Measurements from ENCODE around the gene MAP2K5. TPM values are rescaled to one million over a fixed set of nuclear protein-coding genes. Genes with fewer than 3 reads are reported as not detected.

The MAP2K5 gene
- total RNA-seq, 1 experiment from 2014 or later, result 3.4 TPM

- no peak for DNase-seq (ENCODE audit: low read depth)
These were observed 216.3 kb downstream of the MAP2K5 start for GRCh38 chr15:67758619-67759300.

GRCh38 chr15:67760901-67761300, 218.4 kb downstream of the MAP2K5 start:
- DNase-seq (ENCODE audit: low read depth), result no peak

- DNase-seq (ENCODE audit: low read depth), result no peak
These were observed 218.8 kb downstream of the MAP2K5 start for GRCh38 chr15:67761343-67761742.

DNA sequence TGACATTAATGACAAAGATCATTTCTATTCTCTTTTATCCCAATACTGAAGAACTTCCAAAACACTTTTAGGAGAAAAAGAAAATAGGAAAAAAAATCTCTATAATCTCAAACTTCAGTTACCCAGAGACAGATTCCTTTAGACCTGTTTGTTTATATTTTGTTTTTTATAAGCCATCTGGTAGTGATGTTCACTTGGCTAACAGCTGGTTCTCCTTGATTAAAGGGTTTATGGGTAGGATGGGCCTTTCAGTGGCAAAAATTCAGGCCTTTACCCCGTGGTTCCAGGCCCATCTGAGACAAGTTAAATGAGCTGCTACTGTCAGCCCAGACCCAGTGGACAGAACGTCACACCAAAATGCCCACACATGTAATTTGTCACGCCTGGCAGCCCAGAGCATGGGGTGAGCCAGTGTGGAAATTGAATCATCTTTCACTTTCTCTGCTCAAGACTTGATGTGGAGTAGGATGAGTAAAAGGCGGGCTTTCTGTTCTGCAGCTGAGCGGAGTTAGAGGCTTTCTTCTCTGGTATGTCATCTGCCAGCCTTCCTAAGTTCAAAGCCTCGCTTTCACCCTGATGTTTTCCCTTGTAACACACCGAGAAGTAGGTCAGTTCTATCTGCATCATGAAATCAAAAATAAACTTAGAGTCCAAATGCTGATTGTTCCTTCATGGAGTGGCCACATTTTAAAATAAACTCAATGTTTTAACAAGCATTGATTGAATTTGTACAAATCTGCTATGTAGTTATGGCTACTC, 220.3 kb downstream of the MAP2K5 start:
- DNase-seq (ENCODE audit: low read depth), result no peak

DNA sequence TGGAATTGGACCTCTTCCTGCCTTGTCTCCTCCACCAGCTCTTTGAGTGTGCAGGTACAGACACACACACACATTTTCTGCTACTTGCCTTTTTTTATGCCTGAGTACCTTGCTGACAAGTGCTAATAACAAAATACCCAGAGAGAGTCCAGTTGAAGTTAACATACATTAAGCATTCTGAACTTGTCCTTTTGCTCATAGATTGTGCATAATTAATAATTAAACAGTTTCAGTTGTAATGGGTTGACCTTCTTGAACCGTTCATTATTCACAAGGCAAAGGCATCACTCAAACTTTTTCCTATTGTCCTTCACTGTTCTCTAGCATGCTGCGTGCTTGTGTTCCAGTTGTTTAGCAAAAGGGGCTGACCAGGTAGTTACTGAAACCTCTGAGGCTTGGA, 223.2 kb downstream of the MAP2K5 start:
- DNase-seq (ENCODE audit: low read depth), result no peak

DNA sequence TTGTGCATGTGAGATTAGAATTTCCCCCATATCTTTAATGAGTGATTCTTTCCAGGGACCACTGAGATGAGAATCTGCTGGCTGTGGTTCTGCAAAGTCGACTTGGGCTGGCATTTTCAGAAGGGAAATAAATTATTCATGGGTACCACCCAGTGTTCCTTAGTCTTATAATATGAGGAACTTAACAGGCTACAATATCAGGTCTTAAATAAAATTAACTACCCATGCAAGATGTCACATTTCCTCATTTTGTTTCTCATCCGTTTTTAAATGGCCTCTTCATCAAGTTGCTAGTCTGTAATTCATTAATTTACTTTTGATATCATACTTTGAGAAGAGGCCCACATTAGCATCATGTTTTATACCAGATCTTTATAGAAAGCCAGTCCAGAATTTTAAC, 224.5 kb downstream of the MAP2K5 start:
- DNase-seq (ENCODE audit: low read depth), result no peak

GRCh38 chr15:67768313-67768977, 225.9 kb downstream of the MAP2K5 start:
- DNase-seq (ENCODE audit: low read depth), result no peak

GRCh38 chr15:67769497-67770357, 227.2 kb downstream of the MAP2K5 start:
- no peak for DNase-seq (ENCODE audit: low read depth)

- DNase-seq (ENCODE audit: low read depth), result no peak
These were observed 227.8 kb downstream of the MAP2K5 start for GRCh38 chr15:67770358-67770628.

- no peak for DNase-seq (ENCODE audit: low read depth)
These were observed 228.8 kb downstream of the MAP2K5 start for GRCh38 chr15:67771189-67771800.

DNA sequence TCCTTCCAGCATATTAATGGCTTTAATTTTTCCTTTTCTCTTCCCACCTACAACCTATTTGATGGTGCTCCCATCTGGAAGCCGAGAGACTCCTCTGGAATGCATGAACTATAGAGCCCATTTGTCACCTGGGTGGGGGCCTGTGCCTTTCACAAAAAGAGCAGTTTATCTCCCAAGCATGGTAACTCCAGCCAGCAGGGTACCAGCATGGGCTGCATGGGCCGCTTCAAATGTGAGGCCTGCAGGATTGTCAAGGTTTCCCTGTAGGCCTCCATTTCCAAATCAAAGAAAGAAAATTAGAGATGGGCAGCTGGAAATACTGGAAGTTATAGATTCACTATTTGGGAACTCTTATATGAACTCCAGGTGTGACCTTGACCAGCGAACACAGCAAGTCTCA, 232.1 kb downstream of the MAP2K5 start:
- no peak for DNase-seq (ENCODE audit: low read depth)

GRCh38 chr15:67775250-67775649, 232.7 kb downstream of the MAP2K5 start:
- DNase-seq (ENCODE audit: low read depth), result no peak

GRCh38 chr15:67775998-67776397, 233.5 kb downstream of the MAP2K5 start:
- no peak for DNase-seq (ENCODE audit: low read depth)

GRCh38 chr15:67776600-67776999, 234.1 kb downstream of the MAP2K5 start:
- no peak for DNase-seq (ENCODE audit: low read depth)

DNA sequence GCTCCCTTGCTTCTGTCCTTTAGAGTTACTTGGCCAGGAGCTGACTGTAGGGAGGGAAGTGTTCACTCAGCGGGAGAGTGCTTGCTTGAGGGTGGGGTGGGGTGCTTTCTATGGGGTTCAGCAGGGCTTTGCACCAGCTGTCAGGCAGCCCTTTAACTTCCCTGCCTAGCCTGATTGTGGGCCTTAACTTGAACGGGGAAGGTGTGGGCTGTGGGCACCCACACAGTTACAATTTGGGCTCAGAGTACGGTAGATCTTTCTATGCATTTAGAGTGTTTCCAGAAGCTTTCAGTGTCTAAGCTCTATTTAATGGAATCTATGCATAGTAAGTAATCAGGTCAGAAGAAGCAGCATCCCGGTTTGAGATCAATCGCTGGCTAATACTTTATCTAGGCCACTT, 234.6 kb downstream of the MAP2K5 start:
- DNase-seq (ENCODE audit: low read depth), result no peak

DNA sequence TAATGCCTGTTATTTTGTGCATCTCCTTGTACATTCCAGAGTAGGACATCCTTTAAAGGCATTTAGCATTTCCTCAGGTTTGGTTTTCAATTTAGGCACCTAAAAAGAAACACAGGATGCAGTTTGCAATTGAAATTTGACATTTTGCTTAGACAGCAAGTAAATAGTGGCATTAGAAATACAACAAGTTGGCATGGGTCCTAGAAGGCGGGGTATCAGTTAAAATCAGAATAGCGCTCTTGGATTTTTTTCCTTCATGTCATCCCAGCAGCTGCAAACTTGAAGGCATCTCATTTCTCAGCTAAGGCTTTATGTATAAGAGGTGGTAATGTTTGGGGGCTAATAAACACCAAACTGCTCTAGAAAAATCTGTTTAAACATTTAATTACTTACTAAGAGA, 235.3 kb downstream of the MAP2K5 start:
- DNase-seq (ENCODE audit: low read depth), result no peak

DNA sequence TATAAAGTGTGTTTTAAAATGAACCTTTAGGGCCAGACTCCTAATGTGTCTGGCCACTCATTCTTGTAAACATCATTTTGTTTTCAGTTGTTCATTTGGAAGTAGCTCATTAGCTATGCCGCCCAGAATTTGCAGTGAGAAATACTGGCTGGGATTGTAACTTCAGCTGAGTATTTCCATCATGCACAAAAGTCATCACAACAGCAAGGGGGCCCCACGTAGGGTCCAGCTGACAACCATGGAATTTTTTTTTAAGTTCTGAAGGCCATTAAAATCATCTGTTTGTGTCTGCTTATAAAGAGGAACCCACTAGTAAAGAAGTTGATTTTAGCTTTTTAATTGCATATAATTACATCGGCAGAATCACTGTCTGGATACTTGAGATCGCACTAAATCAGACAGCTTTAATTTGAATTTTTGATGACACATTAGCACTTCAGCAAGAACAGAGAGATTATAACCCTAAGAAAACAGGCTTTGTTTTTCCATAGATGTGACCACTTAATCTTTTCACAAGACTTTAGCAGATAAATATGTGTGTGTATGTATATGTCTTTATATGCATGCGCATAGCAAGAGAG, 236.6 kb downstream of the MAP2K5 start:
- DNase-seq (ENCODE audit: low read depth), result no peak

GRCh38 chr15:67779549-67780111, 237.1 kb downstream of the MAP2K5 start:
- no peak for DNase-seq (ENCODE audit: low read depth)

GRCh38 chr15:67781061-67781460, 238.6 kb downstream of the MAP2K5 start:
- no peak for DNase-seq (ENCODE audit: low read depth)

- DNase-seq (ENCODE audit: low read depth), result no peak
These were observed 239.6 kb downstream of the MAP2K5 start for GRCh38 chr15:67781907-67782690.
